DND-41 (cell line): ENCODE measurements around the gene MSI2.

Experiments used
- ATAC-seq: fragments of 200-7000 bp; cut with Tn5 transposase; 3 replicates; pipeline ENCODE4 v1.9.1; 2021; ENCODE audit warnings: low read depth; ENCODE audit not compliant: insufficient read depth
- DNase-seq: peaks from one replicate; pipeline ENCODE4 v3.0.0-alpha.2; 2020
- H2AFZ ChIP-seq: 2 replicates; pipeline ENCODE4 v1.6.0; 2012; ENCODE audit warnings: low read depth, low read length
- H3K27ac ChIP-seq: 2 replicates; pipeline ENCODE4 v1.5.1; 2012; ENCODE audit warnings: low read length, inconsistent platforms
- H3K27me3 ChIP-seq: fragments of 200-600 bp; sonication (generic); 2 replicates; pipeline ENCODE4 v1.6.0; 2012; ENCODE audit warnings: low read length, mild to moderate bottlenecking, inconsistent platforms; ENCODE audit not compliant: insufficient read depth, poor library complexity
- H3K36me3 ChIP-seq: 2 replicates; pipeline ENCODE4 v1.5.1; 2012; ENCODE audit warnings: low read length, inconsistent platforms; ENCODE audit not compliant: insufficient read depth
- H3K4me1 ChIP-seq: 2 replicates; pipeline ENCODE4 v1.5.1; 2012; ENCODE audit warnings: mild to moderate bottlenecking, low read length; ENCODE audit not compliant: insufficient read depth
- H3K4me2 ChIP-seq: 2 replicates; pipeline ENCODE4 v1.6.0; 2012; ENCODE audit warnings: mild to moderate bottlenecking, moderate library complexity, low read length, inconsistent platforms; ENCODE audit not compliant: insufficient read depth
- H3K4me3 ChIP-seq, 2 experiments: fragments of 200-600 bp in 1 of 2; shearing (Covaris generic) in 1 of 2; 2 replicates each; pipeline ENCODE4 v1.5.1; 2012 to 2016; ENCODE audit warnings: inconsistent platforms in 2 of 2, low read length in 2 of 2, mild to moderate bottlenecking in 2 of 2, low read depth in 1 of 2, moderate library complexity in 1 of 2
- H3K79me2 ChIP-seq: 2 replicates; pipeline ENCODE4 v1.6.0; 2012; ENCODE audit warnings: low read length, inconsistent platforms; ENCODE audit not compliant: insufficient read depth
- H3K9ac ChIP-seq: 2 replicates; pipeline ENCODE4 v1.6.0; 2012; ENCODE audit warnings: low read depth, mild to moderate bottlenecking, inconsistent platforms, low read length, moderate library complexity
- H3K9me3 ChIP-seq: 2 replicates; pipeline ENCODE4 v1.5.1; 2012; ENCODE audit warnings: low read length, moderate library complexity, mild to moderate bottlenecking, inconsistent platforms; ENCODE audit not compliant: insufficient read depth, severe bottlenecking
- H4K20me1 ChIP-seq: 2 replicates; pipeline ENCODE4 v1.6.0; 2012; ENCODE audit warnings: low read length; ENCODE audit not compliant: insufficient read depth
- EZH2 ChIP-seq: IDR thresholded peaks from 3 replicates; pipeline ENCODE4 v1.6.1; 2012; ENCODE audit warnings: borderline replicate concordance, low read depth, mild to moderate bottlenecking, moderate library complexity, low read length, inconsistent platforms; ENCODE audit not compliant: severe bottlenecking
- TF ChIP-seq, protein P1 (sequence below): IDR thresholded peaks from 2 replicates; pipeline ENCODE4 v1.5.1; 2012; ENCODE audit warnings: borderline replicate concordance, low read length, moderate library complexity, mild to moderate bottlenecking; ENCODE audit not compliant: poor library complexity, severe bottlenecking; ENCODE audit errors: extremely low read depth

The MSI2 gene

DNA sequence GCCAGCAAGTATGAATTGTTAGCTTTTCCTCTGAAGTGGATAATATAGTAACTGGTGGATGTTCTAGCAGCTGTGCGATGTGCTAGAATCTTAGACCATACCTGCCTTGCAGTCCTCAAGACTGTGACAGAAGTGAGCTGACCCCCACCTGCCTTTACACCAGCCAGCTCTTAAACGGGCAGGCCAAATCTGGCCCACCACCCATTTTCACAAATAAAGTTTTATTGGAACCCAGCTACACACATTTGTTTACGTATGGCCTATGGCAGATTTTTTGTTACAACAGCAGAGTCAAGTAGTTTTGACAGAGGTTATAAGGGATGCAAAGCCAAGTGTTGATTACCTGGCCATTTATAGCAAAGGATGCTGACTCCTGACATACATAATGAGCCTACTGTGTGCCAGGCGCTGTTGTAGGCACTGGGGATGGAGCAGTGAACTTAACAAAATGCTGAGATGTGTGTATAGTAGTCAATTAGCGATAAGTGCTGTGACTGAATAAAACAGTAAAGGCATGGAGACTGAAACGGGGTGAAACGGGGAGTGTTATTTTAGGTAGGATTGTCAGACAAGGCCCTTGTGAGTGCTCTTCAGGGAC is 79.0 kb downstream of the MSI2 start:
- no peaks in the 10 kb centered on the region for H3K27me3 ChIP-seq
- H3K79me2 ChIP-seq: peaks cover 99% of the 10 kb centered on the region
- H4K20me1 ChIP-seq: peaks cover 77% of the 10 kb centered on the region
- H3K4me1 ChIP-seq: peaks cover 51% of the 10 kb centered on the region
- H3K36me3 ChIP-seq: peaks cover 82% of the 10 kb centered on the region
- H3K9me3 ChIP-seq: no peaks in the 10 kb centered on the region
- peak overlapping the region; percentile 37 for H3K27ac ChIP-seq
- no peak overlapping the region for H3K9ac ChIP-seq
- no peak for TF ChIP-seq EZH2
- TF ChIP-seq, protein P1, sequence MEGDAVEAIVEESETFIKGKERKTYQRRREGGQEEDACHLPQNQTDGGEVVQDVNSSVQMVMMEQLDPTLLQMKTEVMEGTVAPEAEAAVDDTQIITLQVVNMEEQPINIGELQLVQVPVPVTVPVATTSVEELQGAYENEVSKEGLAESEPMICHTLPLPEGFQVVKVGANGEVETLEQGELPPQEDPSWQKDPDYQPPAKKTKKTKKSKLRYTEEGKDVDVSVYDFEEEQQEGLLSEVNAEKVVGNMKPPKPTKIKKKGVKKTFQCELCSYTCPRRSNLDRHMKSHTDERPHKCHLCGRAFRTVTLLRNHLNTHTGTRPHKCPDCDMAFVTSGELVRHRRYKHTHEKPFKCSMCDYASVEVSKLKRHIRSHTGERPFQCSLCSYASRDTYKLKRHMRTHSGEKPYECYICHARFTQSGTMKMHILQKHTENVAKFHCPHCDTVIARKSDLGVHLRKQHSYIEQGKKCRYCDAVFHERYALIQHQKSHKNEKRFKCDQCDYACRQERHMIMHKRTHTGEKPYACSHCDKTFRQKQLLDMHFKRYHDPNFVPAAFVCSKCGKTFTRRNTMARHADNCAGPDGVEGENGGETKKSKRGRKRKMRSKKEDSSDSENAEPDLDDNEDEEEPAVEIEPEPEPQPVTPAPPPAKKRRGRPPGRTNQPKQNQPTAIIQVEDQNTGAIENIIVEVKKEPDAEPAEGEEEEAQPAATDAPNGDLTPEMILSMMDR: no peak
- no peak overlapping the region for H3K4me2 ChIP-seq
- ATAC-seq (no peak), DNase-seq (no peak)
- no peak overlapping the region for H3K4me3 ChIP-seq
- no peak overlapping the region for H2AFZ ChIP-seq

DNA sequence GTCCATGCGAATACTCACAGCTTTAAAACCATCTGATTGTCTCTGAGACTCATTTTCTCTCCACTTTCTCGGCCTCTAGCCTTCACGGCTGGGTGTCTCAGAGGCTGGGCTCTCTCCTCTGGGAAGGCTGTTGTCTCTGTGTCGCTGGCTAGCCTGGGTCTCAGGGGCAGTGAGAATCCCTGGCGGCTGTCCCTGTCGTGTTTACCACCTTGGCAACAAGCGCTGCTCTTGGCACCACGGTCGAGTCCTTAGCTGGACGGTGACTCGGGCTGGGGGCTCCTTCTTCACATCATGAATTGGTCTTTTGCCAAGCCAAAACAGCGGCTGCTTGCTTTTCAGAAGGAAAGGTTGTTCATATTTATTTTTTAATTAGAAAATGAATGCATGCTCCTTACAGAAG is 81.1 kb downstream of the MSI2 start:
- Histone ChIP-seq H3K27me3 (no peaks in the 10 kb centered on the region), H3K79me2 (peaks cover 99% of the 10 kb centered on the region), H3K9me3 (no peaks in the 10 kb centered on the region), H3K4me1 (peaks cover 63% of the 10 kb centered on the region), H3K4me2 (no peak overlapping the region), H3K9ac (no peak overlapping the region), H3K36me3 (peaks cover 83% of the 10 kb centered on the region), H4K20me1 (peaks cover 83% of the 10 kb centered on the region), H2AFZ (no peak overlapping the region), H3K4me3 (no peak overlapping the region), H3K27ac (peak overlapping the region; percentile 58)
- DNase-seq (no peak), ATAC-seq (no peak)
- TF ChIP-seq, protein P1: no peak
- TF ChIP-seq EZH2: no peak

DNA sequence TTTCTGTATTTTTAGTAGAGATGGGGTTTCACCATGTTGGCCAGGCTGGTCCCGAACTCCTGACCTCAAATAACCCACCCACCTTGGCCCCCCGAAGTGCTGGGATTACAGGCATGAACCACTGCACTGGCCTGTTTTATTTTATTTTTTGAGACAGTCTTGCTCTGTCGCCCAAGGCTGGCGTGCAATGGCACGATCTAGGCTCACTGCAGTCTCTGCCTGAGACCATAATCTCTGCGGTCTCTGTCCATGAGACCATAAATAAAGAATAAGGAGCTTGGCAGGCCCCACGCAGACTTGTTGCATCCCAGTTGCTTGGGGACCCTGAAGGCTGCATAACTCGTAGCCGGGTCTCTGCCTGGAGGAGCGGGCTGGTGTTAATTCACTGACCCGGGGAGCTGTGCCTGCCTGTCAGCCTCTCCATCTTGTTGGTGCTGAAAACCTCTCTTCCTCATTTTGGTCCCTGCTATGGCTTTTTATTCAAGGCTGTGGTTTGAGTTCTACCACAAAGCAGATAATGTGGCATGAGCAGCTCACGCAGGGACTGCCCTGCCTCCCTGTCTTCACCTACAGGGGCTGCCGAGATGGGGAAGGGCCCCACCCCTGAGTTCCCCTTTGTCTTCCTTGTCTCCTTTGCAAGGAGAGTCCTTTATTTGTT is 82.1 kb downstream of the MSI2 start:
- Histone ChIP-seq H3K27ac (peak overlapping the region; percentile 61), H3K9ac (no peak overlapping the region), H3K79me2 (peaks cover 100% of the 10 kb centered on the region), H3K27me3 (no peaks in the 10 kb centered on the region), H2AFZ (no peak overlapping the region), H4K20me1 (peaks cover 81% of the 10 kb centered on the region), H3K4me1 (peaks cover 63% of the 10 kb centered on the region), H3K4me3 (no peak overlapping the region), H3K9me3 (no peaks in the 10 kb centered on the region), H3K36me3 (peaks cover 85% of the 10 kb centered on the region), H3K4me2 (no peak overlapping the region)
- ATAC-seq (peak; percentile 73), DNase-seq (peak; percentile 40)
- TF ChIP-seq EZH2: no peak
- TF ChIP-seq, protein P1: no peak
